HepG2 (cell line): ENCODE measurements around the gene INTU. TPM values are rescaled to one million over a fixed set of nuclear protein-coding genes. Genes with fewer than 3 reads are reported as not detected.

ENCODE experiments used
- ATAC-seq: fragments of 200-7000 bp; cut with Tn5 transposase; 3 replicates; pipeline ENCODE4 v1.9.1; 2020; ENCODE audit warnings: mild to moderate bottlenecking, moderate library complexity
- BruUV-seq: library from RNA; stranded (reverse); fragments of 400-500 nt; replicated peaks from 2 replicates; lab custom pipeline; 2021; lab: Mats Ljungman, UMichigan
- CTCF ChIA-PET: fragments of 300-600 bp; formaldehyde crosslinking; extraction: SDS; loops from one replicate; lab custom pipeline; 2021; ENCODE audit warnings: low total read pairs, inconsistent platforms, low intra/inter-chr PET ratio; lab: Yijun Ruan, JAX
- POLR2A ChIA-PET: fragments of 350-600 bp; sonication (Branson Sonifier 250); formaldehyde crosslinking; loops from one replicate; lab custom pipeline; 2020; ENCODE audit warnings: antibody characterized with exemption, inconsistent platforms; lab: Yijun Ruan, JAX
- DNase-seq: peaks from one replicate; pipeline ENCODE4 v3.0.0-alpha.2; 2015; ENCODE audit warnings: low spot score
- FAIRE-seq: peaks from 3 replicates; lab custom pipeline; 2011; peaks lifted over from hg19 to GRCh38; lab: Jason Lieb, UNC
- H2AFZ ChIP-seq: one replicate; pipeline ENCODE4 v1.6.1; 2011; ENCODE audit warnings: low read length, inconsistent platforms
- H3K27ac ChIP-seq: fragments of 300-600 bp; 3 replicates; pipeline ENCODE4 v1.8.0; 2011; ENCODE audit warnings: mixed run types, mild to moderate bottlenecking, mixed read lengths, low read length, inconsistent platforms; ENCODE audit not compliant: insufficient read depth; ENCODE audit errors: extremely low read length
- H3K27me3 ChIP-seq, 2 experiments: fragments of 200-600 bp in 1 of 2; 2 replicates in 1 of 2; 3 replicates in 1 of 2; pipeline versions ENCODE4 v1.6.0 to v1.8.0; 2011; ENCODE audit warnings: low read length in 2 of 2, mild to moderate bottlenecking in 2 of 2, moderate library complexity in 2 of 2, inconsistent platforms in 1 of 2; ENCODE audit not compliant: insufficient read depth in 2 of 2, control insufficient read depth in 1 of 2
- H3K36me3 ChIP-seq, 2 experiments: fragments of 200-600 bp in 1 of 2; replicated peaks in 1 of 2; 2 replicates in 1 of 2; 3 replicates in 1 of 2; pipeline versions ENCODE4 v1.5.1 to v1.8.0; 2011; ENCODE audit warnings: low read length in 2 of 2, inconsistent platforms in 1 of 2; ENCODE audit not compliant: insufficient read depth in 2 of 2, control insufficient read depth in 1 of 2
- H3K4me1 ChIP-seq: 2 replicates; pipeline ENCODE4 v1.5.1; 2012; ENCODE audit warnings: low read length, inconsistent platforms; ENCODE audit not compliant: insufficient read depth
- H3K4me2 ChIP-seq: 2 replicates; pipeline ENCODE4 v1.6.0; 2011; ENCODE audit warnings: low read depth, low read length, inconsistent platforms
- H3K4me3 ChIP-seq, 3 experiments: fragments of 200-600 bp in 1 of 3; sonication (generic), shearing (Covaris generic) in 1 of 3; replicated peaks in 1 of 3; 2 replicates each; pipeline ENCODE4 v1.5.1; 2011 to 2016; ENCODE audit warnings: low read length in 3 of 3, inconsistent platforms in 2 of 3, low read depth in 2 of 3, mild to moderate bottlenecking in 2 of 3, control low read depth in 1 of 3, mixed read lengths in 1 of 3; ENCODE audit not compliant: insufficient read depth in 1 of 3
- H3K79me2 ChIP-seq: one replicate; pipeline ENCODE4 v1.6.1; 2011; ENCODE audit warnings: low read length, inconsistent platforms; ENCODE audit not compliant: insufficient read depth
- H3K9ac ChIP-seq: 2 replicates; pipeline ENCODE4 v1.6.0; 2011; ENCODE audit warnings: mild to moderate bottlenecking, low read depth, low read length, inconsistent platforms; ENCODE audit not compliant: insufficient read depth
- H3K9me3 ChIP-seq: 2 replicates; pipeline ENCODE4 v1.5.1; 2012; ENCODE audit warnings: mild to moderate bottlenecking, low read length
- H4K20me1 ChIP-seq: 2 replicates; pipeline ENCODE4 v1.6.0; 2011; ENCODE audit warnings: inconsistent platforms, mild to moderate bottlenecking, low read length, moderate library complexity; ENCODE audit not compliant: insufficient read depth
- CEBPG ChIP-seq: IDR thresholded peaks from 2 replicates; pipeline ENCODE4 v1.6.1; 2016
- IKZF1 ChIP-seq: fragments of 450-650 bp; IDR thresholded peaks from 2 replicates; pipeline ENCODE4 v1.7.1; 2016
- NFKBIZ ChIP-seq: IDR thresholded peaks from 2 replicates; pipeline ENCODE4 v1.6.1; 2018; ENCODE audit warnings: missing genetic modification reagents, missing compliant biosample characterization
- RFX3 ChIP-seq: IDR thresholded peaks from 2 replicates; pipeline ENCODE4 v1.6.1; 2016; ENCODE audit warnings: missing biosample characterization, missing genetic modification reagents
- RFXAP ChIP-seq: sonication (generic); formaldehyde crosslinking; IDR thresholded peaks from 2 replicates; pipeline ENCODE4 v1.4.0; 2020; ENCODE audit warnings: missing genetic modification reagents, borderline replicate concordance
- ZFP36 ChIP-seq: fragments of 150-350 bp; IDR thresholded peaks from 2 replicates; pipeline ENCODE4 v1.6.1; 2018; ENCODE audit warnings: borderline replicate concordance, low read length, low read depth; ENCODE audit not compliant: partially characterized antibody
- ZFP36L1 ChIP-seq: sonication (generic); formaldehyde crosslinking; IDR thresholded peaks from 2 replicates; pipeline ENCODE4 v1.8.0; 2022; ENCODE audit warnings: mild to moderate bottlenecking, missing genetic modification reagents, moderate library complexity
- ZKSCAN5 ChIP-seq: sonication (generic); formaldehyde crosslinking; IDR thresholded peaks from 2 replicates; pipeline ENCODE4 v1.5.1; 2020; ENCODE audit warnings: mild to moderate bottlenecking, missing genetic modification reagents
- ZNF407 ChIP-seq: sonication (generic); formaldehyde crosslinking; IDR thresholded peaks from one replicate; pipeline ENCODE4 v1.5.1; 2020; ENCODE audit warnings: mild to moderate bottlenecking, missing genetic modification reagents; ENCODE audit errors: not compliant biosample characterization
- WGBS: methylation state at CpG from one replicate; pipeline ENCODE4 v1.1.6; 2017; ENCODE audit warnings: low lambda C conversion rate; 5-methylcytosine and 5-hydroxymethylcytosine counted together
- in situ Hi-C: cut with HindIII; loops from 2 replicates; pipeline ENCODE4 v1.10.0; 2017; ENCODE audit warnings: low pct_unique_long_range_greater_than_20kb; ENCODE audit not compliant: extremely low pct_ligation_motif_present
- intact Hi-C: fragments of 100-400 bp; cut with micrococcal nuclease; formaldehyde crosslinking; loops from one replicate; pipeline ENCODE4 v1.10.0; 2022; ENCODE audit not compliant: unreplicated experiment
- polyA plus RNA-seq, 8 experiments: library from polyadenylated mRNA; depleted of rRNA in 3 of 8; stranded (reverse) in 7 of 8; unstranded in 1 of 8; fragments of >200 nt; fragmentation: Illumina TruSeq in 4 of 8; extraction: Trizol in 4 of 8; gene quantifications; 2 replicates each; pipeline versions ENCODE4 v1.2.1 to v1.2.3, GENCODE V29; 2011 to 2016; ENCODE audit warnings: low read depth in 4 of 8, missing spikeins in 1 of 8, mixed read lengths in 1 of 8; ENCODE audit not compliant: insufficient read depth in 1 of 8
- total RNA-seq, 5 experiments: library from RNA; depleted of rRNA; stranded (reverse); fragments of >200 nt; fragmentation: Illumina TruSeq; extraction: Trizol; gene quantifications; 2 replicates each; pipeline ENCODE4 v1.2.3, GENCODE V29; 2016; ENCODE audit warnings: low read depth in 1 of 5
- TF ChIP-seq, protein P1 (sequence below): sonication (generic); formaldehyde crosslinking; IDR thresholded peaks from 2 replicates; pipeline ENCODE4 v1.5.0; 2020; ENCODE audit warnings: missing genetic modification reagents, mild to moderate bottlenecking, borderline replicate concordance
- TF ChIP-seq, protein P2 (sequence below): sonication (generic); formaldehyde crosslinking; IDR thresholded peaks from 2 replicates; pipeline ENCODE4 v1.4.0; 2020; ENCODE audit warnings: missing genetic modification reagents, mild to moderate bottlenecking, borderline replicate concordance

INTU gene
- total and polyA plus RNA-seq, 2 of the 13 experiments (the other 11 are each of a cell fraction or from before 2014, with no cell fraction given): 5.3 to 6.2 TPM

- no peak for TF ChIP-seq CEBPG
- no peak for TF ChIP-seq RFX3 (CRISPR knock-in tag)
- TF ChIP-seq, all 625 proteins: peak for 0
These were observed 8.6 kb upstream of the INTU start (continued) for GRCh38 chr4:127624173-127624572.

- DNase-seq (no peak), ATAC-seq (no peak), FAIRE-seq (no peak)
- Histone ChIP-seq H3K4me1 (peaks cover 8% of the 10 kb centered on the region), H3K9me3 (no peaks in the 10 kb centered on the region), H3K79me2 (no peaks in the 10 kb centered on the region), H3K4me2 (no peak overlapping the region), H3K9ac (no peak overlapping the region), H3K27me3 (peaks cover 0 to 17% of the 10 kb centered on the region in 2 experiments; a peak in 2 of 5 replicates), H4K20me1 (no peaks in the 10 kb centered on the region), H3K27ac (no peak overlapping the region), H3K36me3 (no peaks in the 10 kb centered on the region), H2AFZ (no peak overlapping the region), H3K4me3 (no peak overlapping the region)
- CTCF ChIA-PET: no interaction called here
- WGBS: 27% methylated on average over 3 of the region's 3 CpGs
- no TSS peak for BruUV-seq
- intact Hi-C loops: no loop called here
- TF ChIP-seq, protein P1, sequence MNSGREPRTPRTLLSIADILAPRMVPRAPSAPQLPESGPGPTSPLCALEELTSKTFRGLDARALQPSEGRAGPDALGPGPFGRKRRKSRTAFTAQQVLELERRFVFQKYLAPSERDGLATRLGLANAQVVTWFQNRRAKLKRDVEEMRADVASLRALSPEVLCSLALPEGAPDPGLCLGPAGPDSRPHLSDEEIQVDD: no peak
- TF ChIP-seq, protein P2, sequence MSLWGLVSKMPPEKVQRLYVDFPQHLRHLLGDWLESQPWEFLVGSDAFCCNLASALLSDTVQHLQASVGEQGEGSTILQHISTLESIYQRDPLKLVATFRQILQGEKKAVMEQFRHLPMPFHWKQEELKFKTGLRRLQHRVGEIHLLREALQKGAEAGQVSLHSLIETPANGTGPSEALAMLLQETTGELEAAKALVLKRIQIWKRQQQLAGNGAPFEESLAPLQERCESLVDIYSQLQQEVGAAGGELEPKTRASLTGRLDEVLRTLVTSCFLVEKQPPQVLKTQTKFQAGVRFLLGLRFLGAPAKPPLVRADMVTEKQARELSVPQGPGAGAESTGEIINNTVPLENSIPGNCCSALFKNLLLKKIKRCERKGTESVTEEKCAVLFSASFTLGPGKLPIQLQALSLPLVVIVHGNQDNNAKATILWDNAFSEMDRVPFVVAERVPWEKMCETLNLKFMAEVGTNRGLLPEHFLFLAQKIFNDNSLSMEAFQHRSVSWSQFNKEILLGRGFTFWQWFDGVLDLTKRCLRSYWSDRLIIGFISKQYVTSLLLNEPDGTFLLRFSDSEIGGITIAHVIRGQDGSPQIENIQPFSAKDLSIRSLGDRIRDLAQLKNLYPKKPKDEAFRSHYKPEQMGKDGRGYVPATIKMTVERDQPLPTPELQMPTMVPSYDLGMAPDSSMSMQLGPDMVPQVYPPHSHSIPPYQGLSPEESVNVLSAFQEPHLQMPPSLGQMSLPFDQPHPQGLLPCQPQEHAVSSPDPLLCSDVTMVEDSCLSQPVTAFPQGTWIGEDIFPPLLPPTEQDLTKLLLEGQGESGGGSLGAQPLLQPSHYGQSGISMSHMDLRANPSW (CRISPR knock-in tag): no peak
- no peak for TF ChIP-seq RFXAP (CRISPR knock-in tag)
- no peak for TF ChIP-seq ZKSCAN5
- no peak for TF ChIP-seq ZNF407 (CRISPR knock-in tag)
- TF ChIP-seq IKZF1: no peak
- TF ChIP-seq NFKBIZ (CRISPR knock-in tag): no peak
- no peak for TF ChIP-seq ZFP36
- TF ChIP-seq ZFP36L1 (CRISPR knock-in tag): no peak
- in situ Hi-C loops: no loop called here
- POLR2A ChIA-PET: no interaction called here
These were observed 3.4 kb upstream of the INTU start for GRCh38 chr4:127629371-127629770.
